HepG2 (cell line): ENCODE data around the gene IQCM.

Source experiments
- ADNP ChIP-seq: sonication (generic); formaldehyde crosslinking; IDR thresholded peaks from 2 replicates; pipeline ENCODE4 v1.4.0; 2020; ENCODE audit warnings: missing genetic modification reagents
- BCL6 ChIP-seq: IDR thresholded peaks from 2 replicates; pipeline ENCODE4 v1.6.1; 2016; ENCODE audit warnings: missing genetic modification reagents, missing compliant biosample characterization
- MTF1 ChIP-seq: sonication (generic); formaldehyde crosslinking; IDR thresholded peaks from 2 replicates; pipeline ENCODE4 v1.5.0; 2020; ENCODE audit warnings: missing genetic modification reagents
- NFATC3 ChIP-seq: sonication (generic); formaldehyde crosslinking; IDR thresholded peaks from 2 replicates; pipeline ENCODE4 v1.5.1; 2020; ENCODE audit warnings: mild to moderate bottlenecking, missing genetic modification reagents
- NR2C2 ChIP-seq: sonication (generic); formaldehyde crosslinking; IDR thresholded peaks from 2 replicates; pipeline ENCODE4 v1.4.0; 2020; ENCODE audit warnings: missing genetic modification reagents, mild to moderate bottlenecking, moderate library complexity, borderline replicate concordance
- NR2F6 ChIP-seq, 2 experiments: IDR thresholded peaks; 2 replicates each; pipeline ENCODE4 v1.6.1; 2016; ENCODE audit warnings: antibody characterized with exemption in 1 of 2, mild to moderate bottlenecking in 1 of 2
- POLR2AphosphoS5 ChIP-seq: IDR thresholded peaks from 2 replicates; pipeline ENCODE4 v1.6.1; 2012; ENCODE audit warnings: low read depth, low read length
- RBM22 ChIP-seq: fragments of 200-400 bp; formaldehyde crosslinking; optimal IDR thresholded peaks from 2 replicates; pipeline ENCODE3; 2017; ENCODE audit warnings: mild to moderate bottlenecking, low read length, moderate library complexity
- SMAD3 ChIP-seq: sonication (generic); formaldehyde crosslinking; IDR thresholded peaks from 2 replicates; pipeline ENCODE4 v1.4.0; 2020; ENCODE audit warnings: missing genetic modification reagents
- SMC3 ChIP-seq: IDR thresholded peaks from 2 replicates; pipeline ENCODE4 v1.6.1; 2011; ENCODE audit warnings: low read length, improper control_type of control experiment
- SP4 ChIP-seq: sonication (generic); formaldehyde crosslinking; IDR thresholded peaks from 2 replicates; pipeline ENCODE4 v1.8.1; 2023; ENCODE audit warnings: mild to moderate bottlenecking, missing genetic modification reagents
- ZNF782 ChIP-seq: sonication (generic); formaldehyde crosslinking; IDR thresholded peaks from 2 replicates; pipeline ENCODE4 v1.4.0; 2020; ENCODE audit warnings: missing genetic modification reagents, mild to moderate bottlenecking, borderline replicate concordance
- TF ChIP-seq, protein P1 (sequence below): sonication (generic); formaldehyde crosslinking; IDR thresholded peaks from 2 replicates; pipeline ENCODE4 v1.5.0; 2020; ENCODE audit warnings: mild to moderate bottlenecking, missing genetic modification reagents, moderate library complexity
- TF ChIP-seq, protein P2 (sequence below): sonication (generic); formaldehyde crosslinking; IDR thresholded peaks from 2 replicates; pipeline ENCODE4 v1.4.0; 2020; ENCODE audit warnings: mild to moderate bottlenecking, missing genetic modification reagents

DNA sequence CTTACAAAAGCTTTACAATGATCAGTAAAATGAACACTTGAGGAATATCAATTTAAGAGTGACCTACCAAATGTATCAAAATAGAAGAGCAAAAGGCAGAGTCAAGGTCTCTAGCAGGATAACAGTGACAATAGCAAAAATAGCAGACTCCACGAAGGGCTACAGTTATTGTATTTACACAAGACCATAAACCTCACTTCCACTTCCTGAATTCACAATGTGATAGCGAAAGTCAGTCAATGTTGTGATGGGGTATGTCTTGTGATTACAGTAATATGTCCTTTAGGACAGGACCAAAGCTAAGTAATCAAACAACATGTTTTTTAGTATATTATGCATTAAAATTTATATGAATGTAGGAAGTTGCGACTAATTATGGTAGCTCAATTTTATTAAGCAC lies 139.6 kb downstream of the IQCM start:
- TF ChIP-seq SMAD3 (CRISPR knock-in tag) (no peak), NR2C2 (CRISPR knock-in tag) (no peak), SMC3 (no peak), NFATC3 (CRISPR knock-in tag) (no peak), SP4 (CRISPR knock-in tag) (no peak), POLR2AphosphoS5 (no peak), NR2F6 (IDR thresholded peaks at IDR 0.05) (no peak), NR2F6 (CRISPR knock-in tag; IDR thresholded peaks at IDR 0.05) (no peak), BCL6 (CRISPR knock-in tag) (no peak), MTF1 (no peak), ADNP (CRISPR knock-in tag) (no peak), RBM22 (no peak), ZNF782 (CRISPR knock-in tag) (no peak)
- TF ChIP-seq, protein P1, sequence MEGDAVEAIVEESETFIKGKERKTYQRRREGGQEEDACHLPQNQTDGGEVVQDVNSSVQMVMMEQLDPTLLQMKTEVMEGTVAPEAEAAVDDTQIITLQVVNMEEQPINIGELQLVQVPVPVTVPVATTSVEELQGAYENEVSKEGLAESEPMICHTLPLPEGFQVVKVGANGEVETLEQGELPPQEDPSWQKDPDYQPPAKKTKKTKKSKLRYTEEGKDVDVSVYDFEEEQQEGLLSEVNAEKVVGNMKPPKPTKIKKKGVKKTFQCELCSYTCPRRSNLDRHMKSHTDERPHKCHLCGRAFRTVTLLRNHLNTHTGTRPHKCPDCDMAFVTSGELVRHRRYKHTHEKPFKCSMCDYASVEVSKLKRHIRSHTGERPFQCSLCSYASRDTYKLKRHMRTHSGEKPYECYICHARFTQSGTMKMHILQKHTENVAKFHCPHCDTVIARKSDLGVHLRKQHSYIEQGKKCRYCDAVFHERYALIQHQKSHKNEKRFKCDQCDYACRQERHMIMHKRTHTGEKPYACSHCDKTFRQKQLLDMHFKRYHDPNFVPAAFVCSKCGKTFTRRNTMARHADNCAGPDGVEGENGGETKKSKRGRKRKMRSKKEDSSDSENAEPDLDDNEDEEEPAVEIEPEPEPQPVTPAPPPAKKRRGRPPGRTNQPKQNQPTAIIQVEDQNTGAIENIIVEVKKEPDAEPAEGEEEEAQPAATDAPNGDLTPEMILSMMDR, result no peak
- TF ChIP-seq, protein P2, sequence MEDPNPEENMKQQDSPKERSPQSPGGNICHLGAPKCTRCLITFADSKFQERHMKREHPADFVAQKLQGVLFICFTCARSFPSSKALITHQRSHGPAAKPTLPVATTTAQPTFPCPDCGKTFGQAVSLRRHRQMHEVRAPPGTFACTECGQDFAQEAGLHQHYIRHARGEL, result no peak
